T-cell (primary cell): ENCODE data around the gene RMC1. TPM values are rescaled to one million over a fixed set of nuclear protein-coding genes. Genes with fewer than 3 reads are reported as not detected.

Experiments
- ATAC-seq, 4 experiments: fragments of 200-7000 bp in 3 of 4; fragments of 150-1000 bp in 1 of 4; cut with Tn5 transposase; replicated peaks in 1 of 4; 1 replicate in 3 of 4; 2 replicates in 1 of 4; pipeline ENCODE4 v1.10.0; 2021; ENCODE audit warnings: moderate library complexity in 3 of 4, mild to moderate bottlenecking in 2 of 4, moderate number of reproducible peaks in 1 of 4
- CTCF ChIA-PET, 2 donors: fragments of 300-600 bp; sonication (Branson Sonifier 250); formaldehyde crosslinking; loops; one replicate each; lab custom pipeline; 2022; ENCODE audit warnings: antibody characterized with exemption in 2 of 2; lab: Charles Lee
- POLR2A ChIA-PET, 2 donors: fragments of 300-600 bp; sonication (Branson Sonifier 250); formaldehyde crosslinking; loops; one replicate each; lab custom pipeline; 2022; ENCODE audit warnings: antibody characterized with exemption in 2 of 2; lab: Charles Lee
- DNase-seq, 35 experiments: peaks; one replicate each; pipeline versions ENCODE4 v3.0.0 to v3.0.0-alpha.2; 2013 to 2023
- H3K27ac ChIP-seq: one replicate; pipeline ENCODE4 v1.5.1; 2013; ENCODE audit warnings: low read length
- H3K27me3 ChIP-seq, 2 experiments: replicated peaks in 1 of 2; 1 replicate in 1 of 2; 2 replicates in 1 of 2; pipeline versions ENCODE4 v1.6.1 to v1.7.0; 2013; ENCODE audit warnings: low read length in 1 of 2, mixed read lengths in 1 of 2; ENCODE audit not compliant: control insufficient read depth in 2 of 2, insufficient read depth in 2 of 2; ENCODE audit errors: extremely low read depth in 1 of 2
- H3K36me3 ChIP-seq, 2 donors: 1 replicate in 1 of 2; 2 replicates in 1 of 2; pipeline versions ENCODE4 v1.6.1 to v1.7.0; 2013; ENCODE audit warnings: low read length in 1 of 2; ENCODE audit not compliant: control insufficient read depth in 2 of 2, insufficient read depth in 1 of 2; ENCODE audit errors: extremely low read depth in 1 of 2
- H3K4me1 ChIP-seq, 2 experiments: 1 replicate in 1 of 2; 2 replicates in 1 of 2; pipeline versions ENCODE4 v1.6.1 to v1.7.0; 2013; ENCODE audit warnings: low read length in 2 of 2, mixed read lengths in 1 of 2; ENCODE audit not compliant: insufficient read depth in 2 of 2, control insufficient read depth in 1 of 2; ENCODE audit errors: extremely low read depth in 1 of 2
- H3K4me3 ChIP-seq, 2 donors: 1 replicate in 1 of 2; 2 replicates in 1 of 2; pipeline versions ENCODE4 v1.5.1 to v1.7.0; 2013; ENCODE audit warnings: mild to moderate bottlenecking in 2 of 2, low read length in 1 of 2, moderate library complexity in 1 of 2; ENCODE audit not compliant: control insufficient read depth in 1 of 2; ENCODE audit errors: extremely low read depth in 1 of 2
- H3K9me3 ChIP-seq: 2 replicates; pipeline ENCODE4 v1.7.0; 2013
- H3K27ac Mint-ChIP-seq, 2 donors: one replicate each; pipeline ENCODE4 v1.8.0; 2020 to 2021; ENCODE audit warnings: mild to moderate bottlenecking in 2 of 2, mixed read lengths in 2 of 2
- H3K27me3 Mint-ChIP-seq, 2 donors: one replicate each; pipeline ENCODE4 v1.8.0; 2021 to 2022; ENCODE audit warnings: mixed read lengths in 2 of 2
- H3K36me3 Mint-ChIP-seq: one replicate; pipeline ENCODE4 v1.8.0; 2021; ENCODE audit warnings: mixed read lengths
- H3K4me1 Mint-ChIP-seq, 3 donors: one replicate each; pipeline ENCODE4 v1.8.0; 2020 to 2022; ENCODE audit warnings: mixed read lengths in 3 of 3, mild to moderate bottlenecking in 1 of 3
- H3K4me3 Mint-ChIP-seq, 3 donors: one replicate each; pipeline ENCODE4 v1.8.0; 2020 to 2022; ENCODE audit warnings: mild to moderate bottlenecking in 3 of 3, mixed read lengths in 3 of 3, moderate library complexity in 3 of 3
- H3K9me3 Mint-ChIP-seq, 3 donors: one replicate each; pipeline ENCODE4 v1.8.0; 2020 to 2022; ENCODE audit warnings: mixed read lengths in 3 of 3
- WGBS: methylation state at CpG from one replicate; pipeline ENCODE4 v1.1.5; 2013; ENCODE audit warnings: missing lambda C conversion rate; ENCODE audit not compliant: insufficient coverage; 5-methylcytosine and 5-hydroxymethylcytosine counted together
- total RNA-seq, 35 experiments: library from RNA in 6 of 35; stranded (reverse) in 6 of 35; fragments of 120-200 nt in 1 of 35; gene quantifications; one replicate each; pipeline versions ENCODE4 v1.2.1 to v1.2.4 and lab custom pipeline; 2013 to 2026

The RMC1 gene
- total RNA-seq, 5 donors from 2014 or later (not counting 1 experiment from before 2014, with no cell fraction given): 46.9 to 57.4 (median 51.0) TPM

- Histone ChIP-seq H3K9me3 (no peaks in the 10 kb centered on the region), H3K36me3 (peaks cover 20 to 96% of the 10 kb centered on the region in 2 donors), H3K27ac (no peak overlapping the region), H3K27me3 (no peaks in the 10 kb centered on the region), H3K4me1 (no peaks in the 10 kb centered on the region), H3K4me3 (no peak overlapping the region)
- H3K4me3 Mint-ChIP-seq: no peak overlapping the region
- ChIA-PET CTCF (no interaction called here), POLR2A (no interaction called here)
- H3K27me3 Mint-ChIP-seq: no peaks in the 10 kb centered on the region
- ATAC-seq (no peak), DNase-seq (no peak)
- H3K4me1 Mint-ChIP-seq: peaks cover 0 to 4% (median 0%) of the 10 kb centered on the region in 3 donors
- peaks cover 74% of the 10 kb centered on the region for H3K36me3 Mint-ChIP-seq
- peak overlapping the region; percentile 39 to 52 for H3K27ac Mint-ChIP-seq
- no peaks in the 10 kb centered on the region for H3K9me3 Mint-ChIP-seq
- 100% methylated on average over 3 of the region's 7 CpGs for WGBS
Measured at GRCh38 chr18:23530195-23530594, 26.9 kb downstream of the RMC1 start.

GRCh38 chr18:23531912-23532311, 28.6 kb downstream of the RMC1 start:
- ATAC-seq: no peak
- Mint-ChIP-seq H3K27ac (peak overlapping the region in 1 of 2 donors; percentile 28), H3K36me3 (peaks cover 81% of the 10 kb centered on the region), H3K9me3 (no peaks in the 10 kb centered on the region), H3K4me3 (no peak overlapping the region), H3K4me1 (peaks cover 0 to 4% (median 0%) of the 10 kb centered on the region in 3 donors), H3K27me3 (no peaks in the 10 kb centered on the region)
- DNase-seq: no peak
- CTCF ChIA-PET: interaction anchor here (0.5 to 1.1 kb wide), 3 partner anchors 22 to 588 kb away, joined by 3 to 7 read pairs (median 3); no protein-coding TSS in a partner anchor
- no peaks in the 10 kb centered on the region for H3K4me1 ChIP-seq
- no peaks in the 10 kb centered on the region for H3K9me3 ChIP-seq
- POLR2A ChIA-PET: no interaction called here
- WGBS: 98% methylated on average over 8 of the region's 13 CpGs
- no peak overlapping the region for H3K27ac ChIP-seq
- no peak overlapping the region for H3K4me3 ChIP-seq
- peaks cover 26 to 99% of the 10 kb centered on the region in 2 donors for H3K36me3 ChIP-seq
- no peaks in the 10 kb centered on the region for H3K27me3 ChIP-seq

GRCh38 chr18:23532848-23533247, 29.5 kb downstream of the RMC1 start:
- H3K9me3 Mint-ChIP-seq: no peaks in the 10 kb centered on the region
- H3K4me1 Mint-ChIP-seq: peaks cover 0 to 4% (median 0%) of the 10 kb centered on the region in 3 donors
- Histone ChIP-seq H3K4me3 (no peak overlapping the region), H3K27me3 (no peaks in the 10 kb centered on the region), H3K9me3 (no peaks in the 10 kb centered on the region), H3K27ac (no peak overlapping the region), H3K4me1 (no peaks in the 10 kb centered on the region), H3K36me3 (peaks cover 26 to 99% of the 10 kb centered on the region in 2 donors)
- peaks cover 85% of the 10 kb centered on the region for H3K36me3 Mint-ChIP-seq
- DNase-seq: no peak
- 97% methylated on average over 3 of the region's 4 CpGs for WGBS
- H3K4me3 Mint-ChIP-seq: no peak overlapping the region
- peak overlapping the region in 1 of 2 donors; percentile 12 for H3K27ac Mint-ChIP-seq
- H3K27me3 Mint-ChIP-seq: no peaks in the 10 kb centered on the region
- ChIA-PET CTCF (no interaction called here), POLR2A (interaction anchor here (0.6 to 0.7 kb wide), 2 partner anchors 53 to 58 kb away, joined by 4 read pairs; no protein-coding TSS in a partner anchor)
- ATAC-seq: no peak

GRCh38 chr18:23534276-23534675, 31.0 kb downstream of the RMC1 start:
- Mint-ChIP-seq H3K27me3 (no peaks in the 10 kb centered on the region), H3K36me3 (peaks cover 84% of the 10 kb centered on the region)
- DNase-seq: no peak

GRCh38 chr18:23536204-23536603, 32.9 kb downstream of the RMC1 start:
- Mint-ChIP-seq H3K4me1 (peaks cover 17 to 25% (median 18%) of the 10 kb centered on the region in 3 donors), H3K27ac (peak overlapping the region; percentile 6 to 44), H3K27me3 (no peaks in the 10 kb centered on the region), H3K4me3 (no peak overlapping the region), H3K9me3 (no peaks in the 10 kb centered on the region), H3K36me3 (peaks cover 80% of the 10 kb centered on the region)
- no peak for DNase-seq
- Histone ChIP-seq H3K9me3 (no peaks in the 10 kb centered on the region), H3K4me1 (peaks cover 16% of the 10 kb centered on the region in 2 experiments), H3K27me3 (no peaks in the 10 kb centered on the region), H3K4me3 (no peak overlapping the region), H3K36me3 (peaks cover 21 to 97% of the 10 kb centered on the region in 2 donors), H3K27ac (no peak overlapping the region)
- ChIA-PET CTCF (no interaction called here), POLR2A (no interaction called here)
- no peak for ATAC-seq
- 96% methylated on average over 5 of the region's 5 CpGs for WGBS

More at GRCh38 chr18:23534276-23534675, 31.0 kb downstream of the RMC1 start:
- no peak overlapping the region for H3K4me3 ChIP-seq
- no peaks in the 10 kb centered on the region for H3K9me3 Mint-ChIP-seq
- H3K27me3 ChIP-seq: no peaks in the 10 kb centered on the region
- ChIA-PET CTCF (interaction anchor here in 1 of 2 donors (0.6 kb wide), 1 partner anchor 23 kb away, joined by 3 read pairs; no protein-coding TSS in a partner anchor), POLR2A (no interaction called here)
- H3K4me1 ChIP-seq: no peaks in the 10 kb centered on the region
- WGBS: 98% methylated on average over 11 of the region's 16 CpGs
- no peak overlapping the region for H3K27ac ChIP-seq
- H3K4me3 Mint-ChIP-seq: no peak overlapping the region
- H3K27ac Mint-ChIP-seq: no peak overlapping the region
- ATAC-seq: no peak
- H3K4me1 Mint-ChIP-seq: peaks cover 0 to 10% (median 0%) of the 10 kb centered on the region in 3 donors
- H3K36me3 ChIP-seq: peaks cover 21 to 99% of the 10 kb centered on the region in 2 donors
- H3K9me3 ChIP-seq: no peaks in the 10 kb centered on the region

GRCh38 chr18:23537274-23537673, 34.0 kb downstream of the RMC1 start:
- ChIA-PET CTCF (no interaction called here), POLR2A (interaction anchor here in 1 of 2 donors (0.5 kb wide), 1 partner anchor 20 kb away, joined by 5 read pairs; no protein-coding TSS in a partner anchor)
- no peaks in the 10 kb centered on the region for H3K9me3 Mint-ChIP-seq
- peak overlapping the region in 1 of 2 donors; percentile 71 for H3K27ac Mint-ChIP-seq
- no peak overlapping the region for H3K4me3 Mint-ChIP-seq
- Histone ChIP-seq H3K9me3 (no peaks in the 10 kb centered on the region), H3K27me3 (no peaks in the 10 kb centered on the region), H3K27ac (no peak overlapping the region), H3K36me3 (peaks cover 17 to 94% of the 10 kb centered on the region in 2 donors), H3K4me3 (no peak overlapping the region), H3K4me1 (peaks cover 21 to 25% of the 10 kb centered on the region in 2 experiments)
- ATAC-seq (no peak), DNase-seq (no peak)
- WGBS: 87% methylated on average over 3 of the region's 7 CpGs
- H3K4me1 Mint-ChIP-seq: peaks cover 27 to 36% (median 28%) of the 10 kb centered on the region in 3 donors
- peaks cover 74% of the 10 kb centered on the region for H3K36me3 Mint-ChIP-seq
- no peaks in the 10 kb centered on the region for H3K27me3 Mint-ChIP-seq
